H4 (cell line): ENCODE measurements around the gene JAM3. TPM values are rescaled to one million over a fixed set of nuclear protein-coding genes. Genes with fewer than 3 reads are reported as not detected.
A peak's percentile ranks its signal among the peaks of the same experiment; 100 is the strongest.

ENCODE experiments used
- DNase-seq: peaks from one replicate; pipeline ENCODE4 v3.0.0-alpha.2; 2015; ENCODE audit warnings: low spot score
- total RNA-seq: library from RNA; depleted of rRNA; stranded (reverse); fragments of >200 nt; shearing (Covaris generic); gene quantifications from 2 replicates; pipeline ENCODE4 v1.2.3, GENCODE V29; 2014

The JAM3 gene
- total RNA-seq, 1 experiment from 2014 or later, result 66.0 TPM

DNA sequence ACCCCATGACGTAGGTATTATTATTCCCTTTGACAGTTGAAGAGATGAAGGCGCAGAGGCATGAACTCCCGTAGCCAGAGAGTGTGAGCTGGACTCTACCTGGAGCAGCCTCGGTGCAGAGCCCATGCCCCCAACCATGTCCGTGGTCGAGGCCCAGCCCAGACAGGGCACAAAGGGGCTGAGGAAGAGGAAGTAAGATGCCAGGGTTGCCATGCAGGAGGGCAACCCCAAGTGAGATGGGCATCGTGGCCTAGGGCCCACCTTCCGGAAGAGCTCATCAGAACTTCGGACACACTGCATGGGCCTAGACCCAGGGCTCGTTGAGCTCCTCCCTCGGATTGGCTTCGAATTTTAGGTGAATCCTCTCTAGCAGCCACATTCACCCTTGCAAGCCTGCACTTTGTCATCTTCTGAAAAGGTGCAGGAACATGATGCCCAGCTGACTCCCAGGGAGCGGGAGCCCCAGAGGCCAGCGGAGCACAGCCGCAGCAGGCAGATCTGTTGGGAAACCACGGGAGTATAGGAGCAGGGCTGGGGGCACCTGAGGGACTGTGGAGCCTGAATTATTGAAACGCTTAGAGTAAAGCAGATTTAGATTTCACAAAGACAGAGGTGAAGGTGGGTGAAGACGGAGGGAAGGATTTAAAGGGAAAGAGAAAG is 29.0 kb upstream of the JAM3 start:
- no peak for DNase-seq

DNA sequence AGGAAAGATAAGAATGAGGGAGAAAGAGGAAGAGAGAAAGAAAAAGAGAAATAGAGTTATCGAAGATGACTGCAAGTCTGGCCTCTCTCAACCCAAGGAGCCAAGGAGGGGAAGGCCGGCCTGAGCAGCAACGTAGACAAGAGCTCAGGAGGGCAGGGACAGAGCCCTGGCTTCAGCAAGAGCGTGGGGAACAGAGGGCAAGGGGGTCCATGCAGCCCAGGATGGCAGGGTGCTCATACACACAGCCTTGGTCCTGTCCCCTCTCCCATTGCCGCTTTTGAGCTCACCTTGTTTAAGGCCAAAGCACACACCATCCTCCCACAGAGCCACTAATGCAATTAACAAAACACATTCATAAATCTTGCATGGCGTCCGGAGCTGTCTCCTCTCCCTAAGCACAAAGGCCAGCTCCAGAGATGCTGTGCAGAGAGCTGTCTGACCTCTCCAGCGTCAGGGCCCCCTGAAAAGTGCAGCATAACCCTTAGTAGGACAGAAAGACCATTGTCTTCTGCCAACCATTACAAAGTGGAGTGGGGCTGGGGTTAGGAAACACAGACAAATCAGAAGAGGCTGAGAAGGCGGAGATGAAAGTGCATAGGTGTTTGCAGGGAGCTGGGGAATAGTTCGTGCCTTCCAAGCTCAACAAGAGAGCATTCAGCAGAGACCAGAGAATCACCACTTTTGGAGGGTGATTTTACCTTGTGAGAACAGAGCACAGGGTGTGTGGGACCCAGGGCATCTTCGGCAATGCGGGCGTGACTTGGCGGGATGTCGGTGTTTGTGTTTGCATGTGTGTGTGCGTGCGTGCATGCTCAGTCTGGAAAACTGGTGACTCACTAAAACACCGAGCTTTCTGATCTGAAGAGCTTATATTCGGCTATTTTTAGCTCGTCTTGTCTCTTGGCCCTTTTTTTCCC is 28.2 kb upstream of the JAM3 start:
- peak; percentile 85 for DNase-seq

DNA sequence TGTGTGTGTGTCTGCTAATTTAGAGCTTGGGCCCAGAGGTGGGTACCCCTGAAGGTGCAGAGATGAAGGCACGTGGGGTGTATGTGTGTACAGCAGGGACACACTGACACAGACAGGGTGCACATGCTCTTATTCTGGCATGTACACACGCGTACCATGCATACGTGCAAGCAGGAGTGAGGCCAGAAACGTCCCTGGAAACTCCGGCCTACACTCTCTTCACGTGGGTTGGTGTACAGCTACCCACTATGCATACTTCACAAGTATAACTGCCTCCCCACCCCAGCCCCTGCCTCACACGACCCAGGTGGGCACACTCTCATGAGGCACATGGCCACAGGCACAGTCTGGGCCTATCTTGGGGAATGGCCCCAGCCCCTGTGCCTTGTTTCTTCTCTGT is 27.5 kb upstream of the JAM3 start:
- DNase-seq, result no peak

DNA sequence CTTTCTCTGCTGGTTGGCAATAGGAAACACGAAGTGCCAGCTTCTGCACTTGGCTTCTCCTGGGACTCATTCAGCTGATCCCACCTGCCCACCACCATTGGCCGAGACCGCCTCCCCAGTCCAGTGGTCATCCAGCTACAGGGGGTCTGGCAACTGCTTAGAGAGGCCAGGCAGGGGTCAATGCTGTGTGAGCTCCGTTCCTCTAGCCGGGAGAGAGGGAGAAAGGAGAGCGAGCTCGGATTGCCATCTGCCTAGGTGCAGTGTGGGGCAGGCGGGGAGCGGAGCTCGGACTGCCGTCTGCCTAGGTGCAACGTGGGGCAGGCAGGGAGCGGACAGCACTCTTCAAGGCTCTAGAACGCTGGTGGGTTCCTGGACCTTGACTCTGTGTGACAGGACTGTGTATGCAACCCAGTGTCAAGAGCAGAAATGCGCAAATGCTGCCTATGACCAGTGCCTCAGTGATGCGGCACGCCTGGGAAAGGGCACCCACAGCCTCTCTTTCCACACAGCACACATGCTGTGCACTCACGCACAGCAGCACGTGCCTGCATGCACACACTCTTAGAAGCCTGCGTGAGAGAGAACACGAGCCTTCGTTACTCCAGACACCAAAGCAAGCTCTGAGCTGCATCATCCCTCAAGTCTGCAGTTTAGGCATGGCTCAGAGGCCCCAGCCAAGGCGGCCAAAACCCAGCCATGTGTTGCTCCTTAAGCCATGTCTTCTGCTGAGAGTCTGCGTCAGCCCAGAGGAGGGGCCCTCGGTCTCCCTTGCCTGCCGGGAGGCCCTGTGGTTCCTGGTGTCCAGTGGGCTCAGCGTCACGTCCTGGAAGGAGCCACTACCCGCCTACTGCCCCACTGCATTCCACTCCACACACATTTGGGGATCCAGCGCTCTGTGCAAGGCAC is 26.8 kb upstream of the JAM3 start:
- no peak for DNase-seq

DNA sequence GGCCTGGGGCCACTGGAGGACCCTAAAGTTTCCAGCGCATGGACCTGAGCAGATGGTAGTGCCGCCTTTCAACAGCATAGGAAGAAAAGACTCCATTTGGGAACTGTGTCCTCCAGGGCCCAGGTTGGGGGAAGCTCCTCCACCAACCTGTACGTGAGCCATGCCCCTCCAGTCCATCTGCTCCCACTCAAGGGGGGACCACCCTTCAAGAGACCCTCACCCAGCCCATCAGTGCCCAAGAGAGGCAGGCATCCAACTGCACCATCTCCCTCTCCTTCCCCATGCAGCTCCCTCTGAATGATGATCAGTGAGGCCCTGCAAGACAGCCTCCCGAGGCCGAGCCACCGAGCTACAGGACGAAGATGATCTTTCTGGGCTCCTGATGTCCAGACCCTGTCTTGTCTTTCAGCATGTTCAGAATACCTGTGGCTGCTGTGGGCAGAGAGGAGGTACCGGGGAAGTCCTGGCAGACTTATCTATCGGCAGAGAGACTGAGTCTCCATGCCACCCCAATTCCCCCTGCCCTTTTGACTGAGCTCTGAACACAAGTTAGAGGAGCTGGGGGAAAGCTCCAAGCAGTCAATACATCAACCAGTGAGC is 25.0 kb upstream of the JAM3 start:
- DNase-seq, result no peak

DNA sequence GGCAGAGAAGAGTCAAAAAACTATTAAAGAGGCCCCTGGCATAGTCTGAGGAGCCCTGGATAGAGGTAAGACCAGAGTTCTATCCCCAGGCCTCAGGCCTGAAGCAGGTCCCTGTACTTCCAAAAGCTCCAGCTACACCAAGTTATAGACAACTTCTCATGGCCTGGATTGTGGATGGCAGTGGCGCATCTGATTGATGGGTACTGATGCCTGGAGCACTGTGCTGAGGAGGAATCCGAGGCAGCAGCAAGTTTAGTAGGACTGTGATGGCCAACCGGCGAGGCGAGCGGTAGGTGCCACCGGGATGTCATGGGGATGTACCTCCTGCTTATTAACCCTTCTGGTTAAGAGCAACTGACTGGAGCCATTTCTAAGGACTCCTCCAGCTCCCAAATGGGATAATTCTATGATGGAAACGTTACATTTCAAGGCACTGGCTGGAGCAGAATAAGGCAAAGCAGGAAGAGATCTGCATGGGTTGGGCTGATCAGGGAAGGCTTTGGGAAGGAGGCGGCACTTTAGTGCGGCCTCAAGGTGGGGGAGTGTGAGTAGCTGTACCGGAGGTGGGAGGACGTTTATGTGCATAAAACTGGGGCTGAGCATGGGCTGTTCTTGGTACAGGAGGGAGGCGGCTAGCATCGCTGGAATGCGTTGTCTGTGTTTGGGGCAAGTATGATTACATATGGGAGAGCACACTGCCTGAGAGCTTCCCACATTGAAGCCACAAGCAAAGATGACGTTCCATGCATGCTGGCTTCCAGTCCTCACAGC is 24.2 kb upstream of the JAM3 start:
- DNase-seq, result no peak

DNA sequence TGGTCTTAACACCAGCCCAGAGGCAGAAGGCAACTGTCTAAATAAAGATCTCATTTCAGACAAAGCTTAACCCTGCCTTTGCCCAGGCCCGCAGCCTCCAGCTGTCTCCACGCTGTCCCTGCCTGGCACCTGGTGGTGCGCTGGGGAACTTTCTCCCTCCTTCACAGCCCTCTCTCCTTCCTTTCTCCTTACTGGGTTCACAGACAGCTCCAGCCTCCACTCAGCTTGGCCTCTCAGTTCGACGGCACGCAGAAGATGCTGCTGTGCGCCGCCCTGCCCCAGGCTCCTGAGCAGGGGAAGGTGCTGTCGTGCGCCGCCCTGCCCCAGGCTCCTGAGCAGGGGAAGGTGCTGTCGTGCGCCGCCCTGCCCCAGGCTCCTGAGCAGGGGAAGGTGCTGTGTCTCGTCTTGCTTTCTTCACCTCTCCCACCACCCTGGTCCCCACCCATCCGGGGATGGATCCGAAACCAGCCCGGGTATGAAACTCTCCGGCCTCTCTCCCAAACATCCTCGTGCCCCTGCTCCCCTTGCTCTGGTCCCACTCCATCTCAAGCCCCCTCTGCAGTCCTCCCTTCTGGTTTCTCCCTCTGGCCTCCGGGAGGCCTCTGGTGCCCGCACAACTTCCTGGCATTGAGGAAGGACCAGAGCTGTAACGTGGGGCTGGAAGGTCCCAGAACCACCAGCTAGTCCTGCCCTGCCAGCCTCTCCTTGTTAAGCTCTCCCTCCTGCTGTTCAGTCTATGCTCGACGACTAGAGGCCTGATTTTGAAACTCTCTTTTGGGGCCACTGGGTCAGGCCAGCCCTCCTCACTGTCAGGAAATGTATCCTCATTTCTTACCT is 22.9 kb upstream of the JAM3 start:
- DNase-seq, result no peak

DNA sequence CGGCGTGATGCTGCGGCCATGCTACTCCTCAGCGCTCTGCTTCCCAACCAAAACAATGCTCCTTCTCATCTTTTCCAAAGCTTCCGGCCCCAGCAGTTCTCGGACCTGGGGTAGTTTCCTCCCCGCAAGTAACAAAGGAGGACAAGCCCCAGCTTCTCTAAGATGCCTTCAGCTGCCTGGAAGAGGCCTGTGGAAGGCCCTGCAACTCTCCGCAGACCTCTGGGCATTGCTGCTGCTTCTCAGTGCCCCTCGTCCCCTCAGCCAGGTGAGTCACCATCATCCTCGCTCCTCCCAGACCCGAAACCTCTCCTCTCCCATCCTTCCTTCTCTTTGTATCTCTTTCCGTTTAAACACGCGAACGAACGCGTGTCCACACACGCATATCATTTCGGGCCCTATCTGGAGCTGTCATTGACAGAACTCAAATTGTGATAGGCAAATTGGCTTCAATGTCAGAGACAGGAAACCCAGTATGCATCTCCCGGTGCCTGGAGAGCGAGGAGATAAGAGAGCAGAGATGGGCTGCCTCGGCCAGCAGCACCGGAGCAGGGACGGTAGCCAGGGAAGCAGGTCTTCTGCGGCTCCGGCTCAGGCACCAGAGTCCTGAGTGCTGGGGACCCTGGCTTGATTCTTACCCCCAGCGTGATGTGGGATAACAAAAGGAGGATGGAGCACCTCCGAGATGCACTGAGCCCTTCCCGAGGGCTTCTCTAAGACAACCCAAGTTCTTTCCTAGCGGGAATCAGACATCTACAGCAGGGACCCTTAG is 22.0 kb upstream of the JAM3 start:
- DNase-seq, result no peak

DNA sequence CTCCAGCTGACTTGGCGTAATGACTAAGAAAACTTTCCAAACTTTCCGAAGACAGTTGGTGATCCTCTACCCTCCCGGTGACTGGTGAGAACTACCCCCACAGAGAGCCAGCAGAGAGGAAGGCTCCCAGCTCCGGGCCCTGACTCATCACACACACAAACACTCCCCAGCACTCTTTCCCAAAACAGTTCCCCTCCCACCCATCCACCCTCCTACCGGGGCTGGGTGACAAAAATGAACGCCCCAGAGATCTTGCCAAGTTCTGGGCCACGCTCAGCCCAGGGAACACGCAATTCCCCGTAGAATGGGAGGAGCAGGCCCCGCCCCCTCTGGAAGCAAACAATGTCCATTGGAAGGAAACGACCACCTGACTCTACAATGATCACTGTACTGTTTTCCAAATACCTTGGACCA is 21.3 kb upstream of the JAM3 start:
- peak; percentile 64 for DNase-seq

DNA sequence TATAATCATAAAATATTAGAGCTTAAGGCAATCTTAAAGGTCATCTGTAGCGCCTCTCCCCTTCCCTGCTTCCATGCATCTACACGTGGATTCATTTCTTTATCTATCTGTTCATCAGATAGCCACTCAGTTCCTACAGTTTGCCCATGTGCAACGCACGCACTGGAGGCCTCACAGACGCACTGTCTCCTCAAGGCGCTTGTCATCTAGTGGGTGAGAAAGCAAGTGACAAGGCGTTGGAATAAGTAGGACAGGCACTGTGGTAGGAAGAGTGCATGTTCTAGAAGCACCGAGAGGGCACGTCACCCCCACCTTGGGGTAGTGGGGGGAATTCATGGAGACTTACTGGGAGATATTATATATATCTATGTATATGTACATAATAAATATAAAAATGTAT is 20.8 kb upstream of the JAM3 start:
- DNase-seq, result no peak

DNA sequence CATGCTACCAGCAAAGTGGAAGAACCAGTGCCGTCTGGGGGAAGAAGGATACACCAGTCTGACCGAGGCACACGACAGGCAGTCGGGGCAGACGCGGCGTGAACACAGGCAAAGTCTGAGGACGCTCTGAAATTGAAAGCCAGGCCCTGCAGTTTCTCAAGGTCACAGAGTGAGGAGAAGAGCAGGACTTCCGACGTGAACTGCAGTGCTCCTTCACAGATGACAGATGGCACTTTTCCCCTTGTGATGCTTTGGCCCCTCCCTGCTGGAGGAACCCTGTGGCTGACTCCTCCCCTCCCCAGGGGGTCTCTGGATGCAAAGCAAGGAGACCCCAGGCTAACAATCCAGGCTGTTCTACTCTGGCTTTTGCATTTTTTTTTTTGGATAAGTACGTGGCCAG is 19.6 kb upstream of the JAM3 start:
- no peak for DNase-seq

DNA sequence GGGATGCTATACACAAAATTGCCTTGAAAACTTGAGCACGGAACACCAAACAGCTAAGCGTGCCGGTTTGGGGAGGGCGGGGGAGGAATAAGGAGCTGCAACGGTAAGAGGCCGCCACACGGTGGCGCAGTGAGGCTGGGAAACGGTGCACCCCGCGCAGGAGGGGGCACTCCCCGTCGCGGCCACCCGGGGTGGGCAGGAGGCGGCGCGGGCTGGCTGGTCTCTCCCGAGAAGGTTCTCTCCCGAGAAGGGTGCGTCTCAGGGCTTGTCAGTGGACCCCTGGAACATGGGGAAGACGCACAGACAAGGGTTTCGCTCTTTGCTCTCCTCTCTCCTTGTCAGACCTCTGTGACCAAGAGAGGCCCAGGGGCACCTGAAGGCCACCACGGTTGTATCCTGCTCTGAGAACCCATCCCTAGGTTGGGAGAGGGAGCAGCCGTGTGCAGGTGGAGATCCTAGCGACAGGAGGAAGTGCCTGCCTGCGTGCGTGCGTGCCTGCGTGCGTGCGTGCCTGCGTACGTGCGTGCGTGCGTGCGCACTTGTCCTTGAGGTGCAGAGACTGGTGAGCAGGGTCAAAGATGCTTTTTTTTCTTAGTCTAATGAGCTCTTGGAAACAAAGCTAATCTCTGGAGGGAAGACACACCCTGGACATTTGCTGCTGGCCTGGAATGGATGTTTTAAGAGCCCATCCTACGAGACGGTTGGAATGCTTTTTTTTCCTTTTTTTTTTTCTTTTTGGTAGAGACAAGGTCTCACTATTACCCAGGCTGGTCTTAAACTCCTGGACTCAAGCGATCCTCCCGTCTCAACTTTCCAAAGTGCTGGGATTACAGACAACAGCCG is 18.1 kb upstream of the JAM3 start:
- peak; percentile 49 for DNase-seq

DNA sequence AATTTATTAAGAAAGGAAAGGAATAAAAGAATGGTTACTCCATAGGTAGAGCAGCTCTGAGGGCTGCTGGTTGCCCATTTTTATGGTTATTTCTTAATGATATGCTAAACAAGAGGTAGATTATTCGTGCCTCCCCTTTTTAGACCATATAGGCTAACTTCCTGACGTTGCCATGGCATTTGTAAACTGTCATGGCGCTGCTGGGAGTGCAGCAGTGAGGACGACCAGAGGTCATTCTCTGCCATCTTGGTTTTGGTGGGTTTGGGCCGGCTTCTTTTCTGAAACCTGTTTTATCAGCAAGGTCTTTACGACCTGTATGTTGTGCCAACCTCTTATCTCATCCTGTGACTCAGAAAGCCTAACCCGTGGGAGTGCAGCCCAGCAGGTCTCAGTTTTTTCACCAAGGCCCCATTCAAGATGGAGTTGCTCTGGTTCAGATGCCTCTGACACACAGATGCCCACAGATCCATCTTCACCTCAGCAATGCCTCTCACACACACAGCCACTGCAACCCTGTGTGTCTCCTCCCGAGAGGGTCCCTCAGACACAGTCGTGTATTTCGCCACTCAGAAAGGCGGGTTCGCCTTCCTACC is 16.4 kb upstream of the JAM3 start:
- no peak for DNase-seq

DNA sequence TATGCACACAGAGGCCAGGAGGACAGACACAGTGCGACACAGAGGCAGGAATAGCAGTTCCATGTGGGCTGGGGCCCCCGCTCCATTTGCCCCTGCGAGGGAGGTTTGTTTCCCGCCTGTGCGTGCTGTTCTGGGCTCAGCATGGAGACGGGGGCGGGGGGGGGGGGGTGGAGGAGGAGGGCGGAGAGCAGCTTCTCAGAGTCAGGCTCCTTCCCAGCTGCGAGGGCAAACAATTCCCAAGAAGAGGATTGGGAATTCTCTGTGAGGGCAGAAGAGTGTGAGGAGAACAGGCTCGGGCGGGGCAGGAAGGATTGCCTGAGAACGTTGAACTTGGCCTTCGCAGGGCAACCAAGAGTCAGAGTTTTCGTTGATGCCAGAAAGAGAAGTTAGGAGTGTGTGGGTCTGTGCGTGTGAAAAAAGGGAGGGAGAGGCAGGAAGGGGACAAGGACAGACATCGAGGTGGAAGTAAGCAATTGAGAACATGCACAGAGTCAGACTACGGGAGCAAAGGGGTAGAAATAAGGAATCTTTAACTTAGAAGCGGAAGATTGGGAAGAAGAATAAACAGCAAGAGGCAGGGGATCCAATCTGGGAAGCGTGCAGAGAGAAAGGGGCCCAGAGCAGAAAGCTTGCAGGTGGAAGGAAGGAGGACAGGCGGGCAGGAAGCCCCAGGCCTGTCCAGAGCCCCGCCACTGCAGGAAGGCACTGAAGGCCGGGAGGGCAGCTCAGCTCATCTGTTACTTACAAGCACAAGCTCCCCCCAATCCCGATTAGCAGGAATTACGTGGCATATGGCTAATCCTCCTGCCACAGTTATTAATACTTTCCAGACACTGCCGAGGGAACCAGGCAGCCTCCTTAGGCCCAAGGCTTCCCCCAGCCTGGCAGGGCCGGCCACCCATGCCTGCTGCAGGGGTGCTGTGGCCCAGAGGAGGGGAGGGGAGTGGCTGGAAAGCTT is 15.6 kb upstream of the JAM3 start:
- no peak for DNase-seq

DNA sequence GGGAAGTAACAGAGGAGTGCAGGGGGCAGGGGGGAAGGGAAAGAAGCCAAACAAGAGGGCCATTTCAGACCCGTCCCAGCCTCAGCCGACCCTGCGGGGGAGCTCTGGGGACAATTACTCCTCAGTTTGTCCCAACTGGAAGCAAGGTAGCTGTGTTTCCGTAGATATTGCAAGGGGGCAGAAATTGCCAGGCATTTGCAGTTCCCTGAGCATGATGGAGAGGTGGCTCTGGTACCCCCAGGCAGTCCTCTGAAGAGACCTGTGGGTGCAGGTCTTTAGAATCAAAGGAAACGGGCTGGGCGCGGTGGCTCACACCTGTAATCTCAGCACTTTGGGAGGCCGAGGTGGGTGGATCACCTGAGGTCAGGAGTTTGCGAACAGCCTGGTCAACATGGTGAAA is 13.8 kb upstream of the JAM3 start:
- no peak for DNase-seq

DNA sequence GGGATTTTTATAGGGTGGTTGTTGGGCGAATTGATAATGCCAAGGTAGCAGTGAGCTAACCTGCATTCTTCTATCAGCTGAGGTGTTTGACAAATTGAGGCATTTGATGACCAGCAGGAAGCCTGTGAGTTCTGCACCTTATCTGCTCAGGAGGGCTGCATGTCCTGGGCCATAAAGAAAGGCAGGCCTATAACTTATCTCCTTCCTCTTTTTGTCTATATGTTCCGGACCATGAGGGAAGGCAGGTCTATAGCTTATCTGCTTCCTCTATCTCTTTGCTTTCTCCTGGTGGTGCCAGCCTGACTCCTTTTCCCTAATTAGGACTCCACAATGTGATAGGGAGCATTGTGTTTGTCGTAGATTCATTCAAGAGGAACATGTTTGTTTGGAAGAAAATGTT is 8.6 kb upstream of the JAM3 start:
- no peak for DNase-seq
